Muscle layer of duodenum (tissue), 2 donors: Measurements from ENCODE around the gene BCAS1.

Experiments used
- H3K27ac ChIP-seq: one replicate; pipeline ENCODE4 v1.7.0; 2013; ENCODE audit warnings: mild to moderate bottlenecking, low read length
- H3K27me3 ChIP-seq: one replicate; pipeline ENCODE4 v1.7.0; 2013; ENCODE audit warnings: low read depth, mild to moderate bottlenecking, control low read depth, low read length
- H3K36me3 ChIP-seq, 2 donors: one replicate each; pipeline ENCODE4 v1.7.0; 2013; ENCODE audit warnings: low read length in 2 of 2, control low read depth in 1 of 2, mild to moderate bottlenecking in 1 of 2; ENCODE audit not compliant: insufficient read depth in 2 of 2, control insufficient read depth in 1 of 2
- H3K4me1 ChIP-seq, 2 donors: one replicate each; pipeline ENCODE4 v1.7.0; 2013; ENCODE audit warnings: low read length in 2 of 2, mild to moderate bottlenecking in 2 of 2, control low read depth in 1 of 2, moderate library complexity in 1 of 2; ENCODE audit not compliant: insufficient read depth in 2 of 2, control insufficient read depth in 1 of 2
- H3K4me3 ChIP-seq, 2 donors: one replicate each; pipeline ENCODE4 v1.7.0; 2013; ENCODE audit warnings: low read length in 2 of 2, low read depth in 1 of 2, mild to moderate bottlenecking in 1 of 2
- H3K9me3 ChIP-seq, 2 donors: one replicate each; pipeline ENCODE4 v1.7.0; 2013; ENCODE audit warnings: low read length in 2 of 2, control low read depth in 1 of 2, mild to moderate bottlenecking in 1 of 2; ENCODE audit not compliant: control insufficient read depth in 1 of 2
- donor health status: healthy.

The BCAS1 gene

GRCh38 chr20:54043076-54043967 is 27.1 kb downstream of the BCAS1 start:
- Histone ChIP-seq H3K4me3 (no peak overlapping the region), H3K4me1 (no peaks in the 10 kb centered on the region), H3K27me3 (no peaks in the 10 kb centered on the region), H3K36me3 (no peaks in the 10 kb centered on the region), H3K9me3 (no peaks in the 10 kb centered on the region), H3K27ac (no peak overlapping the region)

GRCh38 chr20:54042021-54042420 is 28.4 kb downstream of the BCAS1 start:
- Histone ChIP-seq H3K27me3 (no peaks in the 10 kb centered on the region), H3K9me3 (no peaks in the 10 kb centered on the region)

GRCh38 chr20:54041336-54041735 is 29.1 kb downstream of the BCAS1 start:
- Histone ChIP-seq H3K27ac (no peak overlapping the region), H3K4me1 (no peaks in the 10 kb centered on the region), H3K9me3 (no peaks in the 10 kb centered on the region), H3K27me3 (no peaks in the 10 kb centered on the region), H3K36me3 (no peaks in the 10 kb centered on the region), H3K4me3 (no peak overlapping the region)

More at GRCh38 chr20:54042021-54042420, 28.4 kb downstream of the BCAS1 start:
- H3K27ac ChIP-seq: no peak overlapping the region
- no peak overlapping the region for H3K4me3 ChIP-seq
- H3K4me1 ChIP-seq: no peaks in the 10 kb centered on the region
- no peaks in the 10 kb centered on the region for H3K36me3 ChIP-seq

GRCh38 chr20:54040531-54040930 is 29.9 kb downstream of the BCAS1 start:
- Histone ChIP-seq H3K27me3 (no peaks in the 10 kb centered on the region), H3K4me3 (no peak overlapping the region), H3K27ac (no peak overlapping the region), H3K4me1 (no peaks in the 10 kb centered on the region), H3K9me3 (no peaks in the 10 kb centered on the region), H3K36me3 (no peaks in the 10 kb centered on the region)

- no peak overlapping the region for H3K4me3 ChIP-seq
- no peak overlapping the region for H3K27ac ChIP-seq
- no peaks in the 10 kb centered on the region for H3K4me1 ChIP-seq
- no peaks in the 10 kb centered on the region for H3K27me3 ChIP-seq
- no peaks in the 10 kb centered on the region for H3K36me3 ChIP-seq
- no peaks in the 10 kb centered on the region for H3K9me3 ChIP-seq
Observed at GRCh38 chr20:54038961-54039360, 31.4 kb downstream of the BCAS1 start.

- no peaks in the 10 kb centered on the region for H3K36me3 ChIP-seq
- no peak overlapping the region for H3K4me3 ChIP-seq
- no peaks in the 10 kb centered on the region for H3K9me3 ChIP-seq
- no peaks in the 10 kb centered on the region for H3K4me1 ChIP-seq
- H3K27ac ChIP-seq: no peak overlapping the region
- H3K27me3 ChIP-seq: no peaks in the 10 kb centered on the region
Observed at GRCh38 chr20:54037525-54037924, 32.9 kb downstream of the BCAS1 start.

GRCh38 chr20:54029643-54030042 is 40.8 kb downstream of the BCAS1 start:
- H3K9me3 ChIP-seq: peaks cover 0 to 3% of the 10 kb centered on the region in 2 donors
- H3K36me3 ChIP-seq: no peaks in the 10 kb centered on the region
- H3K27ac ChIP-seq: no peak overlapping the region
- H3K4me3 ChIP-seq: no peak overlapping the region
- no peaks in the 10 kb centered on the region for H3K4me1 ChIP-seq
- H3K27me3 ChIP-seq: no peaks in the 10 kb centered on the region

- no peaks in the 10 kb centered on the region for H3K27me3 ChIP-seq
- H3K9me3 ChIP-seq: peaks cover 0 to 3% of the 10 kb centered on the region in 2 donors
- no peak overlapping the region for H3K4me3 ChIP-seq
- H3K27ac ChIP-seq: no peak overlapping the region
- no peaks in the 10 kb centered on the region for H3K4me1 ChIP-seq
- no peaks in the 10 kb centered on the region for H3K36me3 ChIP-seq
Observed at GRCh38 chr20:54029176-54029575, 41.2 kb downstream of the BCAS1 start.

GRCh38 chr20:54028276-54029011 is 42.0 kb downstream of the BCAS1 start:
- Histone ChIP-seq H3K4me3 (no peak overlapping the region), H3K27ac (no peak overlapping the region), H3K9me3 (peaks cover 0 to 3% of the 10 kb centered on the region in 2 donors), H3K4me1 (no peaks in the 10 kb centered on the region), H3K36me3 (no peaks in the 10 kb centered on the region), H3K27me3 (no peaks in the 10 kb centered on the region)

- H3K27me3 ChIP-seq: no peaks in the 10 kb centered on the region
- H3K27ac ChIP-seq: no peak overlapping the region
- H3K4me3 ChIP-seq: no peak overlapping the region
- peaks cover 0 to 3% of the 10 kb centered on the region in 2 donors for H3K9me3 ChIP-seq
- no peaks in the 10 kb centered on the region for H3K36me3 ChIP-seq
- no peaks in the 10 kb centered on the region for H3K4me1 ChIP-seq
Observed at GRCh38 chr20:54027704-54028103, 42.7 kb downstream of the BCAS1 start.

GRCh38 chr20:54026295-54027064 is 43.9 kb downstream of the BCAS1 start:
- no peaks in the 10 kb centered on the region for H3K36me3 ChIP-seq
- no peaks in the 10 kb centered on the region for H3K27me3 ChIP-seq
- no peaks in the 10 kb centered on the region for H3K4me1 ChIP-seq
- no peak overlapping the region for H3K27ac ChIP-seq
- H3K9me3 ChIP-seq: no peaks in the 10 kb centered on the region
- no peak overlapping the region for H3K4me3 ChIP-seq
